HEK293 (cell line): ENCODE measurements around the gene WRAP53.

Source experiments
- CTCF ChIA-PET: fragments of 350-600 bp; formaldehyde crosslinking; extraction: SDS; loops from one replicate; lab custom pipeline; 2021; ENCODE audit warnings: antibody characterized with exemption; lab: Yijun Ruan, JAX
- POLR2A ChIA-PET: fragments of 300-600 bp; formaldehyde crosslinking; extraction: SDS; loops from one replicate; lab custom pipeline; 2020; ENCODE audit warnings: antibody characterized with exemption, inconsistent platforms; lab: Yijun Ruan, JAX
- H3K27ac ChIP-seq: fragments of 200-500 bp; sonication (Bioruptor generic); 2 replicates; pipeline ENCODE4 v1.5.1; 2014; ENCODE audit warnings: low read depth, low read length, control low read depth, inconsistent platforms; ENCODE audit errors: extremely low read depth
- H3K36me3 ChIP-seq, 2 experiments: fragments of 200-500 bp in 1 of 2; sonication (Bioruptor generic) in 1 of 2; 1 replicate in 1 of 2; 2 replicates in 1 of 2; pipeline ENCODE4 v1.5.1; 2014 to 2017; ENCODE audit warnings: inconsistent platforms in 2 of 2, low read length in 2 of 2; ENCODE audit not compliant: control insufficient read depth in 2 of 2, insufficient read depth in 1 of 2
- H3K4me1 ChIP-seq: fragments of 200-500 bp; sonication (Bioruptor generic); 2 replicates; pipeline ENCODE4 v1.5.1; 2014; ENCODE audit warnings: mild to moderate bottlenecking, low read length, inconsistent platforms; ENCODE audit not compliant: control insufficient read depth, insufficient read depth
- H3K4me3 ChIP-seq: 2 replicates; pipeline ENCODE4 v1.5.1; 2011; ENCODE audit warnings: low read depth, mild to moderate bottlenecking, control low read depth, low read length, moderate library complexity
- H3K9me3 ChIP-seq: fragments of 200-500 bp; sonication (Bioruptor generic); 2 replicates; pipeline ENCODE4 v1.5.1; 2014; ENCODE audit warnings: low read depth, low read length, inconsistent platforms; ENCODE audit not compliant: control insufficient read depth, insufficient read depth
- GLIS1 ChIP-seq: fragments of 450-650 bp; formaldehyde crosslinking; IDR thresholded peaks from 2 replicates; pipeline ENCODE4 v1.5.1; 2016; ENCODE audit warnings: missing biosample characterization, missing genetic modification characterization
- GLIS2 ChIP-seq: fragments of 450-650 bp; formaldehyde crosslinking; IDR thresholded peaks from 2 replicates; pipeline ENCODE4 v1.5.1; 2016; ENCODE audit warnings: missing biosample characterization, missing genetic modification characterization
- MYNN ChIP-seq: fragments of 450-650 bp; formaldehyde crosslinking; IDR thresholded peaks from 2 replicates; pipeline ENCODE4 v1.5.1; 2016; ENCODE audit warnings: missing biosample characterization, missing genetic modification characterization, borderline replicate concordance
- REPIN1 ChIP-seq: fragments of 450-650 bp; formaldehyde crosslinking; IDR thresholded peaks from 2 replicates; pipeline ENCODE4 v1.5.1; 2017; ENCODE audit warnings: missing biosample characterization, missing genetic modification characterization, low read depth
- SALL2 ChIP-seq: fragments of 450-650 bp; formaldehyde crosslinking; IDR thresholded peaks from 2 replicates; pipeline ENCODE4 v1.5.0; 2017; ENCODE audit warnings: missing biosample characterization, mild to moderate bottlenecking, missing genetic modification characterization, borderline replicate concordance
- ZEB2 ChIP-seq: fragments of 450-650 bp; formaldehyde crosslinking; IDR thresholded peaks from 2 replicates; pipeline ENCODE4 v1.5.1; 2016; ENCODE audit warnings: missing biosample characterization, missing genetic modification characterization
- ZFP41 ChIP-seq: fragments of 450-650 bp; formaldehyde crosslinking; IDR thresholded peaks from 2 replicates; pipeline ENCODE4 v1.5.1; 2016; ENCODE audit warnings: missing biosample characterization, missing genetic modification characterization, borderline replicate concordance
- ZNF112 ChIP-seq: fragments of 450-650 bp; formaldehyde crosslinking; IDR thresholded peaks from 2 replicates; pipeline ENCODE4 v1.5.0; 2017; ENCODE audit warnings: missing biosample characterization, missing genetic modification characterization
- ZNF140 ChIP-seq: fragments of 450-650 bp; formaldehyde crosslinking; IDR thresholded peaks from 2 replicates; pipeline ENCODE4 v1.5.1; 2016; ENCODE audit warnings: missing biosample characterization, missing genetic modification characterization
- ZNF155 ChIP-seq: fragments of 450-650 bp; formaldehyde crosslinking; IDR thresholded peaks from 2 replicates; pipeline ENCODE4 v1.5.1; 2016; ENCODE audit warnings: missing biosample characterization, missing genetic modification characterization
- ZNF2 ChIP-seq: fragments of 450-650 bp; formaldehyde crosslinking; IDR thresholded peaks from 2 replicates; pipeline ENCODE4 v1.5.1; 2016; ENCODE audit warnings: missing biosample characterization, missing genetic modification characterization
- ZNF221 ChIP-seq: fragments of 450-650 bp; formaldehyde crosslinking; IDR thresholded peaks from 2 replicates; pipeline ENCODE4 v1.5.1; 2017; ENCODE audit warnings: missing biosample characterization, missing genetic modification characterization, borderline replicate concordance
- ZNF335 ChIP-seq: fragments of 450-650 bp; formaldehyde crosslinking; conservative IDR thresholded peaks from 2 replicates; pipeline ENCODE4 v1.5.1; 2016; ENCODE audit warnings: missing biosample characterization, missing genetic modification characterization
- ZNF354C ChIP-seq: fragments of 450-650 bp; formaldehyde crosslinking; IDR thresholded peaks from 2 replicates; pipeline ENCODE4 v1.5.1; 2016; ENCODE audit warnings: missing biosample characterization, missing genetic modification characterization, low read depth, borderline replicate concordance
- ZNF433 ChIP-seq: fragments of 450-650 bp; formaldehyde crosslinking; IDR thresholded peaks from 2 replicates; pipeline ENCODE4 v1.5.1; 2016; ENCODE audit warnings: missing biosample characterization, missing genetic modification characterization, low read depth
- ZNF48 ChIP-seq: fragments of 450-650 bp; formaldehyde crosslinking; IDR thresholded peaks from 2 replicates; pipeline ENCODE4 v1.5.1; 2016; ENCODE audit warnings: missing biosample characterization, missing genetic modification characterization
- ZNF488 ChIP-seq: fragments of 450-650 bp; formaldehyde crosslinking; IDR thresholded peaks from 2 replicates; pipeline ENCODE4 v1.5.1; 2016; ENCODE audit warnings: missing biosample characterization, missing genetic modification characterization
- ZNF510 ChIP-seq: fragments of 450-650 bp; formaldehyde crosslinking; IDR thresholded peaks from 2 replicates; pipeline ENCODE4 v1.5.1; 2018; ENCODE audit warnings: mild to moderate bottlenecking, missing genetic modification characterization, missing biosample characterization; ENCODE audit not compliant: insufficient replicate concordance
- ZNF555 ChIP-seq: fragments of 450-650 bp; formaldehyde crosslinking; conservative IDR thresholded peaks from 2 replicates; pipeline ENCODE4 v1.5.1; 2017; ENCODE audit warnings: missing biosample characterization, mild to moderate bottlenecking, missing genetic modification characterization, inconsistent platforms
- ZNF707 ChIP-seq: fragments of 450-650 bp; formaldehyde crosslinking; IDR thresholded peaks from 2 replicates; pipeline ENCODE4 v1.5.1; 2016; ENCODE audit warnings: missing biosample characterization, missing genetic modification characterization
- ZNF792 ChIP-seq: fragments of 450-650 bp; formaldehyde crosslinking; IDR thresholded peaks from 2 replicates; pipeline ENCODE4 v1.5.1; 2016; ENCODE audit warnings: missing biosample characterization, missing genetic modification characterization
- ZSCAN16 ChIP-seq: fragments of 450-650 bp; formaldehyde crosslinking; IDR thresholded peaks from 2 replicates; pipeline ENCODE4 v1.5.1; 2016; ENCODE audit warnings: missing biosample characterization, missing genetic modification characterization
- ZXDB ChIP-seq: fragments of 450-650 bp; formaldehyde crosslinking; IDR thresholded peaks from 2 replicates; pipeline ENCODE4 v1.5.1; 2016; ENCODE audit warnings: missing biosample characterization, missing genetic modification characterization
- TF ChIP-seq, protein P1 (sequence below): fragments of 450-650 bp; formaldehyde crosslinking; IDR thresholded peaks from 2 replicates; pipeline ENCODE4 v1.5.1; 2016; ENCODE audit warnings: missing biosample characterization, missing genetic modification characterization
- TF ChIP-seq, protein P2 (sequence below): fragments of 450-650 bp; formaldehyde crosslinking; IDR thresholded peaks from 2 replicates; pipeline ENCODE4 v1.5.1; 2016; ENCODE audit warnings: missing biosample characterization, missing genetic modification characterization
- TF ChIP-seq, protein P3 (sequence below): fragments of 450-650 bp; formaldehyde crosslinking; IDR thresholded peaks from 2 replicates; pipeline ENCODE4 v1.5.1; 2016; ENCODE audit warnings: missing biosample characterization, missing genetic modification characterization

Gene WRAP53

GRCh38 chr17:7702776-7703175 is 14.5 kb downstream of the WRAP53 start (continued):
- TF ChIP-seq, protein P1, sequence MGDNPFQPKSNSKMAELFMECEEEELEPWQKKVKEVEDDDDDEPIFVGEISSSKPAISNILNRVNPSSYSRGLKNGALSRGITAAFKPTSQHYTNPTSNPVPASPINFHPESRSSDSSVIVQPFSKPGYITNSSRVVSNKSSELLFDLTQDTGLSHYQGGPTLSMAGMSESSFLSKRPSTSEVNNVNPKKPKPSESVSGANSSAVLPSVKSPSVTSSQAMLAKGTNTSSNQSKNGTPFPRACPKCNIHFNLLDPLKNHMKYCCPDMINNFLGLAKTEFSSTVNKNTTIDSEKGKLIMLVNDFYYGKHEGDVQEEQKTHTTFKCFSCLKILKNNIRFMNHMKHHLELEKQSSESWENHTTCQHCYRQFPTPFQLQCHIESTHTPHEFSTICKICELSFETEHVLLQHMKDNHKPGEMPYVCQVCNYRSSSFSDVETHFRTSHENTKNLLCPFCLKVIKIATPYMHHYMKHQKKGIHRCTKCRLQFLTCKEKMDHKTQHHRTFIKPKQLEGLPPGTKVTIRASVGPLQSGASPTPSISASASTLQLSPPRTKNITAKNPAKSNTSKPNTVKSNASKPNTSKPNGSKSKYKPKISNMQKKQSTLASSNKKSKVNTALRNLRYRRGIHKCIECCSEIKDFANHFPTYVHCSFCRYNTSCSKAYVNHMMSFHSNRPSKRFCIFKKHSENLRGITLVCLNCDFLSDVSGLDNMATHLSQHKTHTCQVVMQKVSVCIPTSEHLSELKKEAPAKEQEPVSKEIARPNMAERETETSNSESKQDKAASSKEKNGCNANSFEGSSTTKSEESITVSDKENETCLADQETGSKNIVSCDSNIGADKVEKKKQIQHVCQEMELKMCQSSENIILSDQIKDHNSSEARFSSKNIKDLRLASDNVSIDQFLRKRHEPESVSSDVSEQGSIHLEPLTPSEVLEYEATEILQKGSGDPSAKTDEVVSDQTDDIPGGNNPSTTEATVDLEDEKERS = no peak
- TF ChIP-seq ZNF510 (tag by site-specific recombination) (no peak), ZNF792 (tag by site-specific recombination) (no peak), GLIS1 (tag by site-specific recombination) (no peak), ZEB2 (tag by site-specific recombination) (no peak), ZSCAN16 (no peak), ZNF221 (tag by site-specific recombination) (no peak), REPIN1 (tag by site-specific recombination) (no peak), ZNF433 (tag by site-specific recombination) (no peak), ZNF2 (tag by site-specific recombination) (no peak), ZNF354C (tag by site-specific recombination) (no peak), ZXDB (tag by site-specific recombination) (no peak)

DNA sequence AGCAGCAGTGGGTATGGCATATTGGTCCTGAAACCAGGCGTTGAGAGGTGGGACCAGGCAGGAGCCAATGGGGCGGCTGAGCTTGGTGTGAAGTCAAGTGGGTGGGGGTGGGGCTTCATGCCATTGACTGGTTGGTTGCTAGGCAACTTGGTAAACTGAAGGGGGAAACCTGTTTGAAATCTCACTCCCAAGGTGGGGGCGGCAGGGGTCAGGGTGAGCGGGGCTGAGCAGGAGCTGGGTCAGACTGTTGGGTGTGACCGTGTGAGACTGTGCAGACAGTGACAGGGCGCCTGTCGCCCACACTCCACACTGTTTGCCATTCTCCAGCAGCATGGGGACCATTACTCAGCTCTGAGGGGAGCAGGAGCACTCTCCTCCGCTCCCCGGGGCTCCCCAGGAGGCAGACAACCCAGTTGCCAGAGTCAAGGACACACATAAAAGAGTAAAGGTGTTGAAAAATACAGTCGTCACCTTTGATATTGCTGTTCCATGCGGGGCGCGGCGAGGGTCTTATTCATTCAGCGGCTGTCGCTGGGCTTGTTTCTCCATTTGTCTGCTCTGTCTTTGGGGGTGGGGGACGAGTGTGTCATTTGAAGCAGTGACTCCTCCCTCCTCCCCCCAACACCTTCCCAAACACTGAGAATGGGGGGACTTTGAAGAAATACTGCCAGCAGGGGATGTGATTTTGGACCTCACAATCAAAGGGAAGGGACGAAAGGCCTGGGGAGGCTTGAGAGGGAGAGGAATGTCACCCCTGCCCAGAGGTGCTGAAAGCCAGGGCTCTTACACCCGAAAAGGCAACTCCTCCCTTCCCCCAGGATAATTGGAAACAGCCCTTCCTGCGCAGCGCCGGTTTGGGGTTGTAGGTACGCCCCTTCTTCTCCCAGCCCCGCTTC is 15.6 kb downstream of the WRAP53 start:
- H3K9me3 ChIP-seq = no peaks in the 10 kb centered on the region
- peaks cover 5 to 33% of the 10 kb centered on the region in 2 experiments; a peak in 2 of 3 replicates for H3K36me3 ChIP-seq
- H3K27ac ChIP-seq = no peak overlapping the region
- peaks cover 14% of the 10 kb centered on the region; the same call in 1 of the 2 replicates for H3K4me1 ChIP-seq
- POLR2A ChIA-PET = interaction anchor here (0.6 to 7.9 kb wide), 12 partner anchors 13 to 466 kb away, joined by 3 to 111 read pairs (median 4); partner anchors contain the start of genes CNTROB, DNAH2, MPDU1 and TP53
- CTCF ChIA-PET = interaction anchor here (0.7 to 7.3 kb wide), 6 partner anchors 13 to 122 kb away, joined by 3 to 49 read pairs (median 4); partner anchors contain the start of genes DNAH2, TP53 and WRAP53
- H3K4me3 ChIP-seq = no peak overlapping the region
- TF ChIP-seq ZFP41 (no peak), ZNF707 (tag by site-specific recombination) (no peak), ZNF335 (no peak), ZNF555 (tag by site-specific recombination) (no peak), MYNN (tag by site-specific recombination) (no peak), ZNF48 (tag by site-specific recombination) (no peak), ZNF488 (tag by site-specific recombination) (no peak), ZNF112 (tag by site-specific recombination) (no peak), SALL2 (tag by site-specific recombination) (no peak), ZNF155 (tag by site-specific recombination) (no peak), GLIS1 (tag by site-specific recombination) (0 out of 2 replicates have a peak, but pooled peaks have one; percentile 36), ZNF140 (tag by site-specific recombination) (no peak), GLIS2 (tag by site-specific recombination) (peak; percentile 58; the same call in 1 of the 2 replicates)
- TF ChIP-seq, protein P2, sequence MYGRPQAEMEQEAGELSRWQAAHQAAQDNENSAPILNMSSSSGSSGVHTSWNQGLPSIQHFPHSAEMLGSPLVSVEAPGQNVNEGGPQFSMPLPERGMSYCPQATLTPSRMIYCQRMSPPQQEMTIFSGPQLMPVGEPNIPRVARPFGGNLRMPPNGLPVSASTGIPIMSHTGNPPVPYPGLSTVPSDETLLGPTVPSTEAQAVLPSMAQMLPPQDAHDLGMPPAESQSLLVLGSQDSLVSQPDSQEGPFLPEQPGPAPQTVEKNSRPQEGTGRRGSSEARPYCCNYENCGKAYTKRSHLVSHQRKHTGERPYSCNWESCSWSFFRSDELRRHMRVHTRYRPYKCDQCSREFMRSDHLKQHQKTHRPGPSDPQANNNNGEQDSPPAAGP (tag by site-specific recombination) = no peak
- TF ChIP-seq, protein P3, sequence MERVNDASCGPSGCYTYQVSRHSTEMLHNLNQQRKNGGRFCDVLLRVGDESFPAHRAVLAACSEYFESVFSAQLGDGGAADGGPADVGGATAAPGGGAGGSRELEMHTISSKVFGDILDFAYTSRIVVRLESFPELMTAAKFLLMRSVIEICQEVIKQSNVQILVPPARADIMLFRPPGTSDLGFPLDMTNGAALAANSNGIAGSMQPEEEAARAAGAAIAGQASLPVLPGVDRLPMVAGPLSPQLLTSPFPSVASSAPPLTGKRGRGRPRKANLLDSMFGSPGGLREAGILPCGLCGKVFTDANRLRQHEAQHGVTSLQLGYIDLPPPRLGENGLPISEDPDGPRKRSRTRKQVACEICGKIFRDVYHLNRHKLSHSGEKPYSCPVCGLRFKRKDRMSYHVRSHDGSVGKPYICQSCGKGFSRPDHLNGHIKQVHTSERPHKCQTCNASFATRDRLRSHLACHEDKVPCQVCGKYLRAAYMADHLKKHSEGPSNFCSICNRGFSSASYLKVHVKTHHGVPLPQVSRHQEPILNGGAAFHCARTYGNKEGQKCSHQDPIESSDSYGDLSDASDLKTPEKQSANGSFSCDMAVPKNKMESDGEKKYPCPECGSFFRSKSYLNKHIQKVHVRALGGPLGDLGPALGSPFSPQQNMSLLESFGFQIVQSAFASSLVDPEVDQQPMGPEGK (tag by site-specific recombination) = peak; percentile 75
